ENCODE data around the gene MRM1. TPM values are rescaled to one million over a fixed set of nuclear protein-coding genes. Genes with fewer than 3 reads are reported as not detected.

Gene MRM1
- total RNA-seq, 4 donors from 2014 or later: 9.5 to 20.9 (median 11.5) TPM

DNA sequence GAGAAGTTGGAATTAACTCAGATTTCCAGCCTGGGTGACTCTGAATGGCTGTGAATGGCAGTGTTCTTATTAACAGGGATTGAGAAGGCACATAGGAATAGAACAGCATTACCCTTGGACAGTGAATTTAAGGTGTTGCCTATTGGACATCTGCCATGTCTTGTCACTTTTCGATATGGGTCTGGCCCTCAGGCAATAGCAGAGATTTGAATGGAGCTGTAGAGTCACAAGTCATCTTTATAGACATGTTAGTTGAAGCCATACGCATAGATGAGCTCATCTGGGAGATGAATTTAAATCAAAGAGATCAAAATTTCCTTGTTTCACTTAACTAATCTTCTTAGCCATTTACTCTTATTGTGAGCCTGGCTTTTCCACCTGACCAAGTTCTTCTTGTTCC, 24.6 kb upstream of the MRM1 start:
- in situ Hi-C loops (cut with MboI; ENCODE audit: low pct_ligation_motif_present in 1 of 4, low pct_unique_long_range_greater_than_20kb in 1 of 4, low sequenced_read_pairs in 3 of 4): no loop called here

DNA sequence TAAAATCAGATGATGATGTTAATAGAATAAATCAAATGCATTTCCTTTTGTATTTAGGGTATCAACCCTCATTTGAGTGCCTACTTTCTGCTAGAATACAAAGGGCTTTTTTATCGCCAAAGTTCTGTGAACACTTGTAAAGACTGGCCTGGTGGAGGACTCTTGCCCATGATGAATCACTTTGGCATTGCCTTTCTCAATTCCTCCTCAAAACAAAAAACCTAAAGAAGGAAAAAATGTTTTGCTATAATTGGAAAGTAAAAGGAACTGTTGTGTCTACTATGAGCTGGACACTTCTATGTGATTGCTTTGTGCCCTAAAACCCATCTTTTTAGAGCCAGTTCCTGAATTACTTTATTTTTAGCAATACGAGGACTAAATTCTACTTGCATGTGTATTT, 22.7 kb upstream of the MRM1 start:
- H3K4me3 ChIP-seq: no peak overlapping the region
- no peak for DNase-seq
- intact Hi-C loops (cut with DNase I; ENCODE audit: low total_unique reads): no loop called here
- 96 to 100% methylated on average over 1 to 2 of the region's 2 CpGs for WGBS, 2 donors (ENCODE audit: low coverage in 1 of 2)
- no peaks in the 10 kb centered on the region for H3K4me1 ChIP-seq
- peaks cover 0 to 70% (median 32%) of the 10 kb centered on the region in 4 donors for H3K36me3 ChIP-seq
- in situ Hi-C loops (cut with MboI; ENCODE audit: low pct_ligation_motif_present in 1 of 4, low pct_unique_long_range_greater_than_20kb in 1 of 4, low sequenced_read_pairs in 3 of 4): no loop called here
- TF ChIP-seq, protein P1, sequence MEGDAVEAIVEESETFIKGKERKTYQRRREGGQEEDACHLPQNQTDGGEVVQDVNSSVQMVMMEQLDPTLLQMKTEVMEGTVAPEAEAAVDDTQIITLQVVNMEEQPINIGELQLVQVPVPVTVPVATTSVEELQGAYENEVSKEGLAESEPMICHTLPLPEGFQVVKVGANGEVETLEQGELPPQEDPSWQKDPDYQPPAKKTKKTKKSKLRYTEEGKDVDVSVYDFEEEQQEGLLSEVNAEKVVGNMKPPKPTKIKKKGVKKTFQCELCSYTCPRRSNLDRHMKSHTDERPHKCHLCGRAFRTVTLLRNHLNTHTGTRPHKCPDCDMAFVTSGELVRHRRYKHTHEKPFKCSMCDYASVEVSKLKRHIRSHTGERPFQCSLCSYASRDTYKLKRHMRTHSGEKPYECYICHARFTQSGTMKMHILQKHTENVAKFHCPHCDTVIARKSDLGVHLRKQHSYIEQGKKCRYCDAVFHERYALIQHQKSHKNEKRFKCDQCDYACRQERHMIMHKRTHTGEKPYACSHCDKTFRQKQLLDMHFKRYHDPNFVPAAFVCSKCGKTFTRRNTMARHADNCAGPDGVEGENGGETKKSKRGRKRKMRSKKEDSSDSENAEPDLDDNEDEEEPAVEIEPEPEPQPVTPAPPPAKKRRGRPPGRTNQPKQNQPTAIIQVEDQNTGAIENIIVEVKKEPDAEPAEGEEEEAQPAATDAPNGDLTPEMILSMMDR (IDR thresholded peaks at IDR 0.05): no peak
- TF ChIP-seq POLR2A (IDR thresholded peaks at IDR 0.05) (no peak), POLR2AphosphoS5 (IDR thresholded peaks at IDR 0.05) (no peak), EP300 (IDR thresholded peaks at IDR 0.05; ENCODE audit: low read depth) (no peak)
- no peaks in the 10 kb centered on the region for H3K9me3 ChIP-seq
- H3K27ac ChIP-seq: no peak overlapping the region
- no peaks in the 10 kb centered on the region for H3K27me3 ChIP-seq

More for the DNA sequence above, 24.6 kb upstream of the MRM1 start:
- intact Hi-C loops (cut with DNase I; ENCODE audit: low total_unique reads): no loop called here
- H3K27ac ChIP-seq: no peak overlapping the region
- no peak overlapping the region for H3K4me3 ChIP-seq
- TF ChIP-seq POLR2AphosphoS5 (IDR thresholded peaks at IDR 0.05): no peak
- no peak for TF ChIP-seq EP300 (IDR thresholded peaks at IDR 0.05; ENCODE audit: low read depth)
- TF ChIP-seq, protein P1 (IDR thresholded peaks at IDR 0.05): no peak
- no peak for TF ChIP-seq POLR2A (IDR thresholded peaks at IDR 0.05)
- no peaks in the 10 kb centered on the region for H3K27me3 ChIP-seq
- DNase-seq: no peak
- no peaks in the 10 kb centered on the region for H3K4me1 ChIP-seq
- 69 to 71% methylated on average over 2 of the region's 2 CpGs for WGBS, 2 donors (ENCODE audit: low coverage in 1 of 2)
- no peaks in the 10 kb centered on the region for H3K9me3 ChIP-seq
- peaks cover 0 to 66% (median 24%) of the 10 kb centered on the region in 4 donors for H3K36me3 ChIP-seq

DNA sequence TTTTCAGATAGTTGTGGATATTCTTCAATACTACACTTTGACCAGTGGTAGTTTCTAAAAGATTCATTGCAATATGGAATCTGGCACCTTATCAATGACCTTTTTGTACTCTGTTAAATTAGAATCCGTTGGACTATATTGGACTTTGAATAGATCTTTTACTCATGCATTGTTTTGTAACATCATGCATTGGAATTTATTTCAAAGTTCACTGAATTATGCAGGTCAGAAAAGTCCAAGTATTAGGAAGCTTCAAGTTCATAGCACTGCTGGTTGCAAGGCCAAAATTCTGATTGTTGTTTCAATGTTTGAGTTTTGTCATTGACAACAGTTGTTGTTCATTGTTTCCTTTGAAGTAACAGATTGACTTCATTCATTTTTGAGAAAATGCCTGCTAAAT, 17.6 kb upstream of the MRM1 start:
- WGBS, 2 donors (ENCODE audit: low coverage in 1 of 2): 31 to 51% methylated on average over 1 of the region's 1 CpG

DNA sequence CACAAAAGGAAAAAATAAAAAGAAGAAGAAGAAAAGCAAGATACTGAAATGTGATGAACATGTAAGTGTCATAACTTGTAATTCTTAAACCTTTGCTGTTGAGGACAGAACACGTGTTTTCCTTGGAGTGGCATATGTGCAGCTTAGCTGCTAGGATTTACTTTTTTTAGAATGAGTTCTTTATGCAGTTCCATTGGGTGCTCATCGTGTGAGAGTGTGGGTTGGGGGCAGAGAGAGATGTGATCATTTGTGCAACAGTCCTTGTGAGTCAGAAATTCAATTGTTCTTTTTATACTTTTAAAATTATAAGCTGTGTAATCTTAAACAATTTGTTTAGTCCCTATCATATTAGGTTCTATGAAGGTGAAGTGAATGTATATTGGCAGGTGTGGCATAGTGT, 15.2 kb upstream of the MRM1 start:
- peaks cover 0 to 68% (median 31%) of the 10 kb centered on the region in 4 donors for H3K36me3 ChIP-seq
- no peak for DNase-seq
- intact Hi-C loops (cut with DNase I; ENCODE audit: low total_unique reads): no loop called here
- peaks cover 0 to 2% (median 1%) of the 10 kb centered on the region in 4 donors for H3K4me1 ChIP-seq
- no peak overlapping the region for H3K27ac ChIP-seq
- no peak overlapping the region for H3K4me3 ChIP-seq
- no peak for TF ChIP-seq EP300 (IDR thresholded peaks at IDR 0.05; ENCODE audit: low read depth)
- TF ChIP-seq, protein P1 (IDR thresholded peaks at IDR 0.05): no peak
- TF ChIP-seq POLR2A (IDR thresholded peaks at IDR 0.05): no peak
- TF ChIP-seq POLR2AphosphoS5 (IDR thresholded peaks at IDR 0.05): no peak
- in situ Hi-C loops (cut with MboI; ENCODE audit: low pct_ligation_motif_present in 1 of 4, low pct_unique_long_range_greater_than_20kb in 1 of 4, low sequenced_read_pairs in 3 of 4): no loop called here
- H3K27me3 ChIP-seq: no peaks in the 10 kb centered on the region
- no peaks in the 10 kb centered on the region for H3K9me3 ChIP-seq
- 87 to 93% methylated on average over 2 of the region's 2 CpGs for WGBS, 2 donors (ENCODE audit: low coverage in 1 of 2)

More for the DNA sequence above, 17.6 kb upstream of the MRM1 start:
- in situ Hi-C loops (cut with MboI; ENCODE audit: low pct_ligation_motif_present in 1 of 4, low pct_unique_long_range_greater_than_20kb in 1 of 4, low sequenced_read_pairs in 3 of 4) (no loop called here), intact Hi-C loops (cut with DNase I; ENCODE audit: low total_unique reads) (no loop called here)
- H3K27ac ChIP-seq: no peak overlapping the region
- no peaks in the 10 kb centered on the region for H3K9me3 ChIP-seq
- H3K27me3 ChIP-seq: no peaks in the 10 kb centered on the region
- TF ChIP-seq POLR2AphosphoS5 (IDR thresholded peaks at IDR 0.05) (no peak), EP300 (IDR thresholded peaks at IDR 0.05; ENCODE audit: low read depth) (no peak), POLR2A (IDR thresholded peaks at IDR 0.05) (no peak)
- TF ChIP-seq, protein P1 (IDR thresholded peaks at IDR 0.05): no peak
- no peaks in the 10 kb centered on the region for H3K4me1 ChIP-seq
- peaks cover 0 to 91% (median 41%) of the 10 kb centered on the region in 4 donors for H3K36me3 ChIP-seq
- H3K4me3 ChIP-seq: no peak overlapping the region
- DNase-seq: no peak

Measured in transverse colon (tissue), 4 donors.